ENCODE measurements around the gene SUPT5H.

The SUPT5H gene

GRCh38 chr19:39520541-39521484, 75.4 kb downstream of the SUPT5H start:
- no peaks in the 10 kb centered on the region for H3K36me3 ChIP-seq (ENCODE audit: control insufficient read depth in 1 of 2, insufficient read depth in 2 of 2, low read length in 2 of 2)
- no peak overlapping the region for H3K27ac ChIP-seq (ENCODE audit: low read length)
- H3K4me3 ChIP-seq (ENCODE audit: low read depth in 1 of 2, low read length in 2 of 2): no peak overlapping the region
- H3K4me1 ChIP-seq (ENCODE audit: control insufficient read depth in 1 of 2, insufficient read depth in 2 of 2, low read length in 2 of 2): peaks cover 0 to 4% of the 10 kb centered on the region in 2 donors
- peaks cover 6% of the 10 kb centered on the region for H3K27me3 ChIP-seq (ENCODE audit: low read depth, low read length)
- H3K9me3 ChIP-seq (ENCODE audit: control insufficient read depth in 1 of 2, low read length in 2 of 2): no peaks in the 10 kb centered on the region

GRCh38 chr19:39524495-39524894, 79.1 kb downstream of the SUPT5H start:
- Histone ChIP-seq H3K27ac (ENCODE audit: low read length) (no peak overlapping the region), H3K36me3 (ENCODE audit: control insufficient read depth in 1 of 2, insufficient read depth in 2 of 2, low read length in 2 of 2) (no peaks in the 10 kb centered on the region), H3K9me3 (ENCODE audit: control insufficient read depth in 1 of 2, low read length in 2 of 2) (no peaks in the 10 kb centered on the region), H3K27me3 (ENCODE audit: low read depth, low read length) (no peaks in the 10 kb centered on the region), H3K4me1 (ENCODE audit: control insufficient read depth in 1 of 2, insufficient read depth in 2 of 2, low read length in 2 of 2) (peaks cover 0 to under 1% of the 10 kb centered on the region in 2 donors), H3K4me3 (ENCODE audit: low read depth in 1 of 2, low read length in 2 of 2) (no peak overlapping the region)

GRCh38 chr19:39525205-39525604, 79.8 kb downstream of the SUPT5H start:
- Histone ChIP-seq H3K4me1 (ENCODE audit: control insufficient read depth in 1 of 2, insufficient read depth in 2 of 2, low read length in 2 of 2) (peaks cover 0 to 3% of the 10 kb centered on the region in 2 donors), H3K27ac (ENCODE audit: low read length) (no peak overlapping the region), H3K9me3 (ENCODE audit: control insufficient read depth in 1 of 2, low read length in 2 of 2) (no peaks in the 10 kb centered on the region), H3K4me3 (ENCODE audit: low read depth in 1 of 2, low read length in 2 of 2) (no peak overlapping the region), H3K36me3 (ENCODE audit: control insufficient read depth in 1 of 2, insufficient read depth in 2 of 2, low read length in 2 of 2) (no peaks in the 10 kb centered on the region), H3K27me3 (ENCODE audit: low read depth, low read length) (no peaks in the 10 kb centered on the region)

Data from muscle layer of duodenum (tissue), 2 donors.